GM12878 (cell line): ENCODE measurements around the gene PDCD10. TPM values are rescaled to one million over a fixed set of nuclear protein-coding genes. Genes with fewer than 3 reads are reported as not detected.

Experiments used
- ATAC-seq: fragments of 200-7000 bp; cut with Tn5 transposase; 3 replicates; pipeline ENCODE4 v1.9.1; 2020; ENCODE audit warnings: mild to moderate bottlenecking, moderate library complexity
- BruUV-seq: library from RNA; stranded (reverse); fragments of 400-500 nt; replicated peaks from 2 replicates; lab custom pipeline; 2021; lab: Mats Ljungman, UMichigan
- CTCF ChIA-PET: fragments of 300-600 bp; sonication (Branson Sonifier 250); formaldehyde crosslinking; extraction: SDS; loops from one replicate; lab custom pipeline; 2021; ENCODE audit warnings: inconsistent platforms; lab: Yijun Ruan, JAX
- POLR2A ChIA-PET: fragments of 350-600 bp; formaldehyde crosslinking; extraction: SDS; loops from one replicate; lab custom pipeline; 2021; ENCODE audit warnings: inconsistent platforms; lab: Charles Lee
- RAD21 ChIA-PET: fragments of 300-600 bp; sonication (Branson Sonifier 250); formaldehyde crosslinking; loops from one replicate; lab custom pipeline; 2023; ENCODE audit warnings: antibody characterized with exemption; ENCODE audit not compliant: unreplicated experiment; lab: Charles Lee
- SMC1A ChIA-PET: fragments of 300-600 bp; sonication (Branson Sonifier 250); formaldehyde crosslinking; loops from one replicate; lab custom pipeline; 2023; ENCODE audit not compliant: unreplicated experiment, uncharacterized antibody; lab: Charles Lee
- DNase-seq: peaks from one replicate; pipeline ENCODE4 v3.0.0-alpha.2; 2011; ENCODE audit warnings: low read depth, low spot score
- FAIRE-seq: peaks from 3 replicates; lab custom pipeline; 2011; peaks lifted over from hg19 to GRCh38; lab: Jason Lieb, UNC
- H2AFZ ChIP-seq: 2 replicates; pipeline ENCODE4 v1.6.0; 2011; ENCODE audit warnings: low read depth, low read length, control low read depth; ENCODE audit not compliant: control insufficient read depth
- H3K27ac ChIP-seq: 2 replicates; pipeline ENCODE4 v1.5.1; 2011; ENCODE audit warnings: control low read depth; ENCODE audit not compliant: control insufficient read depth, insufficient read depth
- H3K27me3 ChIP-seq, 2 experiments: replicated peaks in 1 of 2; 2 replicates each; pipeline versions ENCODE4 v1.6.0 to v1.6.1; 2011; ENCODE audit warnings: low read length in 1 of 2; ENCODE audit not compliant: control insufficient read depth in 2 of 2, insufficient read depth in 2 of 2
- H3K36me3 ChIP-seq, 2 experiments: 2 replicates each; pipeline ENCODE4 v1.5.1; 2011; ENCODE audit warnings: low read length in 1 of 2; ENCODE audit not compliant: control insufficient read depth in 2 of 2, insufficient read depth in 2 of 2
- H3K4me1 ChIP-seq: 2 replicates; pipeline ENCODE4 v1.6.1; 2011; ENCODE audit warnings: mild to moderate bottlenecking, low read length, moderate library complexity, mixed read lengths; ENCODE audit not compliant: control insufficient read depth, insufficient read depth
- H3K4me2 ChIP-seq: 2 replicates; pipeline ENCODE4 v1.6.0; 2011; ENCODE audit warnings: control low read depth; ENCODE audit not compliant: control insufficient read depth, insufficient read depth
- H3K4me3 ChIP-seq: fragments of 200-600 bp; sonication (generic); 2 replicates; pipeline ENCODE4 v1.5.1; 2016
- H3K79me2 ChIP-seq: 2 replicates; pipeline ENCODE4 v1.6.0; 2011; ENCODE audit warnings: low read length; ENCODE audit not compliant: control insufficient read depth, insufficient read depth
- H3K9ac ChIP-seq: 2 replicates; pipeline ENCODE4 v1.8.0; 2011; ENCODE audit warnings: low read length, control low read depth, mixed read lengths; ENCODE audit not compliant: control insufficient read depth, insufficient read depth
- H3K9me3 ChIP-seq: replicated peaks from 3 replicates; pipeline ENCODE4 v1.5.1; 2011; ENCODE audit warnings: mild to moderate bottlenecking, low read length; ENCODE audit not compliant: control insufficient read depth, insufficient read depth
- H4K20me1 ChIP-seq: 2 replicates; pipeline ENCODE4 v1.6.0; 2011; ENCODE audit not compliant: control insufficient read depth, insufficient read depth
- BHLHE40 ChIP-seq, 2 experiments: fragments of 450-650 bp in 1 of 2; IDR thresholded peaks; 2 replicates each; pipeline ENCODE4 v1.6.1; 2011 to 2017; ENCODE audit warnings: low read depth in 2 of 2, borderline replicate concordance in 1 of 2, improper control_type of control experiment in 1 of 2, low read length in 1 of 2, mild to moderate bottlenecking in 1 of 2
- CTCF ChIP-seq, 3 experiments: IDR thresholded peaks in 2 of 3; conservative IDR thresholded peaks in 1 of 3; 2 replicates each; pipeline ENCODE4 v1.5.1; 2011; ENCODE audit warnings: low read depth in 3 of 3, low read length in 3 of 3, mild to moderate bottlenecking in 3 of 3, control low read depth in 2 of 3, moderate library complexity in 2 of 3, inconsistent platforms in 1 of 3, mixed read lengths in 1 of 3; ENCODE audit not compliant: control insufficient read depth in 2 of 3, insufficient read depth in 1 of 3; ENCODE audit errors: extremely low read depth in 1 of 3
- EGR1 ChIP-seq, 2 experiments: IDR thresholded peaks; 1 replicate in 1 of 2; 2 replicates in 1 of 2; pipeline ENCODE4 v1.6.1; 2011 to 2012; ENCODE audit warnings: low read depth in 2 of 2, low read length in 2 of 2, borderline replicate concordance in 1 of 2, mild to moderate bottlenecking in 1 of 2, moderate library complexity in 1 of 2
- HDAC2 ChIP-seq: fragments of 200-600 bp; sonication (generic); IDR thresholded peaks from 2 replicates; pipeline ENCODE4 v1.6.1; 2017
- IRF3 ChIP-seq: fragments of 450-650 bp; IDR thresholded peaks from 2 replicates; pipeline ENCODE4 v1.6.1; 2014; ENCODE audit warnings: mild to moderate bottlenecking
- KLF5 ChIP-seq: fragments of 450-650 bp; IDR thresholded peaks from 2 replicates; pipeline ENCODE4 v1.6.1; 2014; ENCODE audit warnings: mild to moderate bottlenecking; ENCODE audit not compliant: partially characterized antibody
- MAX ChIP-seq: IDR thresholded peaks from 2 replicates; pipeline ENCODE4 v1.6.1; 2012; ENCODE audit warnings: low read depth, low read length, improper control_type of control experiment
- MEF2A ChIP-seq: IDR thresholded peaks from 2 replicates; pipeline ENCODE4 v1.6.1; 2011; ENCODE audit warnings: low read depth, mild to moderate bottlenecking, low read length, moderate library complexity; ENCODE audit not compliant: insufficient read depth
- MLLT1 ChIP-seq: fragments of 450-650 bp; IDR thresholded peaks from 2 replicates; pipeline ENCODE4 v1.6.1; 2016; ENCODE audit warnings: mild to moderate bottlenecking
- PAX5 ChIP-seq: IDR thresholded peaks from 2 replicates; pipeline ENCODE4 v1.6.1; 2011; ENCODE audit warnings: low read depth, low read length, borderline replicate concordance
- PAX8 ChIP-seq: fragments of 450-650 bp; IDR thresholded peaks from 2 replicates; pipeline ENCODE4 v1.6.1; 2017; ENCODE audit warnings: mild to moderate bottlenecking, moderate library complexity
- PML ChIP-seq: IDR thresholded peaks from 2 replicates; pipeline ENCODE4 v1.6.1; 2012; ENCODE audit warnings: low read length, inconsistent platforms
- RFX5 ChIP-seq: IDR thresholded peaks from 2 replicates; pipeline ENCODE4 v1.6.1; 2011; ENCODE audit warnings: low read depth, low read length, improper control_type of control experiment
- SMC3 ChIP-seq: IDR thresholded peaks from 2 replicates; pipeline ENCODE4 v1.6.1; 2011; ENCODE audit warnings: low read length, improper control_type of control experiment, borderline replicate concordance
- STAT3 ChIP-seq: IDR thresholded peaks from 2 replicates; pipeline ENCODE4 v1.6.1; 2011; ENCODE audit warnings: low read depth, low read length, improper control_type of control experiment
- WGBS: methylation state at CpG from one replicate; pipeline ENCODE4 v1.1.6; 2016; ENCODE audit warnings: low lambda C conversion rate; ENCODE audit not compliant: insufficient replicate concordance, insufficient coverage; ENCODE audit errors: missing lambda C conversion rate; 5-methylcytosine and 5-hydroxymethylcytosine counted together
- in situ Hi-C: fragments of 300-500 bp; cut with MboI; formaldehyde crosslinking; loops from 9 replicates; pipeline ENCODE4 v1.14.3; 2018; ENCODE audit warnings: mixed read lengths
- intact Hi-C: fragments of 100-400 bp; cut with micrococcal nuclease; formaldehyde crosslinking; loops from one replicate; pipeline ENCODE4 v1.14.2; 2022; ENCODE audit not compliant: unreplicated experiment
- polyA plus RNA-seq, 11 experiments: library from polyadenylated mRNA; depleted of rRNA in 4 of 11; unstranded in 6 of 11; stranded (reverse) in 5 of 11; fragments of >200 nt; fragmentation: Nextera tagmentation in 4 of 11; fragmentation: Illumina TruSeq in 1 of 11; extraction: Ambion mirVana in 4 of 11; extraction: Trizol in 1 of 11; gene quantifications; 1 replicate in 1 of 11; 2 replicates in 10 of 11; pipeline versions ENCODE4 v1.2.1 to v1.2.3, GENCODE V29; 2011 to 2016; ENCODE audit warnings: inconsistent platforms in 2 of 11, missing spikeins in 2 of 11, low read depth in 1 of 11
- total RNA-seq, 4 experiments: library from RNA; depleted of rRNA in 3 of 4; stranded (reverse); fragments of >200 nt in 3 of 4; fragmentation: Illumina TruSeq in 1 of 4; extraction: Trizol in 1 of 4; gene quantifications; 2 replicates each; pipeline versions ENCODE4 v1.2.1 to v1.2.3, GENCODE V29; 2013 to 2021

Gene PDCD10
- total and polyA plus RNA-seq, 10 of the 15 experiments (the other 5 are each of a cell fraction or from before 2014, with no cell fraction given) = 64.1 to 247 (median 125) TPM

GRCh38 chr3:167728176-167728575 lies 6.5 kb downstream of the PDCD10 start:
- H3K9ac ChIP-seq = no peak overlapping the region
- intact Hi-C loops (no loop called here), in situ Hi-C loops (no loop called here)
- SMC1A ChIA-PET = interaction anchor here (0.7 to 1.8 kb wide), 4 partner anchors 9 to 37 kb away, joined by 3 to 9 read pairs (median 5); no protein-coding TSS in a partner anchor
- H3K79me2 ChIP-seq = peaks cover 93% of the 10 kb centered on the region
- peaks cover 12% of the 10 kb centered on the region for H3K4me1 ChIP-seq
- no peak for TF ChIP-seq MLLT1
- no peak for TF ChIP-seq HDAC2
- TF ChIP-seq CTCF (IDR thresholded peaks at IDR 0.05 in 2 of 3, conservative IDR thresholded peaks at IDR 0.05 in 1 of 3; ENCODE audit: control insufficient read depth in 2 of 3, extremely low read depth in 1 of 3, insufficient read depth in 1 of 3, low read depth in 3 of 3, low read length in 3 of 3) = no peak
- no peak for TF ChIP-seq SMC3
- no peak for TF ChIP-seq BHLHE40 (IDR thresholded peaks at IDR 0.05; ENCODE audit: borderline replicate concordance in 1 of 2, low read depth in 2 of 2, low read length in 1 of 2)
- no peak for TF ChIP-seq RFX5
- no peak for TF ChIP-seq PAX5
- no peak for TF ChIP-seq MEF2A
- TF ChIP-seq KLF5 = no peak
- no peak for TF ChIP-seq PAX8
- no peak for TF ChIP-seq STAT3
- no peak for TF ChIP-seq PML
- no peak for TF ChIP-seq IRF3
- no peak for TF ChIP-seq EGR1 (IDR thresholded peaks at IDR 0.05; ENCODE audit: borderline replicate concordance in 1 of 2, low read depth in 2 of 2, low read length in 2 of 2)
- TF ChIP-seq MAX = no peak
- 50% methylated on average over 3 of the region's 3 CpGs for WGBS
- no peaks in the 10 kb centered on the region for H3K9me3 ChIP-seq
- H2AFZ ChIP-seq = no peak overlapping the region
- POLR2A ChIA-PET = no interaction called here
- RAD21 ChIA-PET = interaction anchor here (1.8 kb wide), 1 partner anchor 13 kb away, joined by 7 read pairs; no protein-coding TSS in a partner anchor
- no peak for FAIRE-seq
- peak; percentile 12 for ATAC-seq
- no peak overlapping the region for H3K27ac ChIP-seq
- DNase-seq = no peak
- no peak overlapping the region for H3K4me2 ChIP-seq
- no peak overlapping the region for H3K4me3 ChIP-seq
- H4K20me1 ChIP-seq = peaks cover 4% of the 10 kb centered on the region; the same call in 1 of the 2 replicates
- CTCF ChIA-PET = interaction anchor here (0.6 to 4.5 kb wide), 4 partner anchors 13 to 325 kb away, joined by 3 to 24 read pairs (median 7); no protein-coding TSS in a partner anchor
- no TSS peak for BruUV-seq
- H3K36me3 ChIP-seq = no peaks in the 10 kb centered on the region; a peak in 1 of 4 replicates
- no peaks in the 10 kb centered on the region for H3K27me3 ChIP-seq
